Activated naive CD4-positive, alpha-beta T cell treated with Interleukin-2 at 50 U/mL for 16 hours (primary cell): ENCODE data around the gene DDX42.

ENCODE experiments used
- DNase-seq: peaks from one replicate; pipeline ENCODE4 v3.0.0-alpha.2; 2020

Gene DDX42

DNA sequence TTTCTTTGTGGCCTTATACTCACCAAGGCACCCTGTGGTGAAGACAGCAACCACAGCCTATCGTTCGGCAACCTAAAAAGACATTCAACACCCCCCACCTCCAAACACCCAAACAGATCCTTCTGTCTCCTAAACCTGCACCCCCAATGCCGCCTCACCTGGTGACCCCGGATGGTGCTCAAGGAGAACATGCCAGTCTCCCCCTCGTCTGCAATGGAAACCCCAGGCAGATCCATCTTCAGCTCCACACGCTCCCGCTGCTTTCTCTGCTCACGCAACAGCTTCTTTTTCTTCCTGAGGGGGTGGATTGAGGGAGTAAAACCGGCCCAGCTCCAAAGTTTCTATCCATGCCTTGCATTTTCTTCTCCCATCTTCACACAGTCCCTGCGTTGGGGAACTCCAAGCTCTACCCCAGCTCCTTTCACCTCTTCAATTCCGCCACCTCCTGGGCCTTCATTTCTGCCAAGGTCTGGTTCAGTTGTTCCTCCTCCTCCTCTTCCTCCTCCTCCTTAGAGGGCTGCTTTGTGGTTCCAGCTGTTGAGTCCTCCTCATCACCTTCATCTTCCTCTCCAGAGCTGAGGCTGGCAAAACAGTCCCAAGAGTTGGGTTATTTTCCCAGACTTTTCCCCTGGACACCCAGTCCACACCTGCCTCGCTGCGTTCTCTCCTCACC, 49.8 kb downstream of the DDX42 start:
- DNase-seq = no peak

- no peak for DNase-seq
Observed at GRCh38 chr17:63824362-63824761, 50.4 kb downstream of the DDX42 start.

- DNase-seq = no peak
Observed at GRCh38 chr17:63826468-63827001, 52.6 kb downstream of the DDX42 start.

- peak; percentile 97 for DNase-seq
Observed at GRCh38 chr17:63827002-63827800, 53.2 kb downstream of the DDX42 start, which contains the start of the genes FTSJ3 and PSMC5. FTSJ3 (minus strand) TSS chr17:63827663; CDS start chr17:63826902, 761 bp downstream. PSMC5 (plus strand) TSS chr17:63827431; CDS start chr17:63827491, 60 bp downstream.

DNA sequence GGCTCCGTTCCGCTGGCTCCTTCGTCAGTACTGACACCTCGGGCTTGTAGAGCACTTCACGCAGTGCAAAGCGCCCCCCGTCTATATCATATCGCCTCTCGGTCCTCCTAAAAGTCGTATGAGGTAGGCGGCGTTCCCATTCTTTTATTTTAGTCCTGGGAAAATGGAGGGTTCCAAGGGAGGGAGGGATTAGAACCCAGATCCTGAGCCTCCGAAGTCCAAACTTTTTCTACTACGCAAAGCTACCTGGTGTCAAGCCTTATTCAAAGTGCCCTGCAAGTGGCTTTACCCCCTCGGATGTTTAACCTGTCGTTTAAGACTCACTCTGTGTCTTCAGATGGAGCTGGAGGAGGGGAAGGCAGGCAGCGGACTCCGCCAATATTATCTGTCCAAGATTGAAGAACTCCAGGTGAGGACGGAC, 53.8 kb downstream of the DDX42 start:
- DNase-seq = no peak

DNA sequence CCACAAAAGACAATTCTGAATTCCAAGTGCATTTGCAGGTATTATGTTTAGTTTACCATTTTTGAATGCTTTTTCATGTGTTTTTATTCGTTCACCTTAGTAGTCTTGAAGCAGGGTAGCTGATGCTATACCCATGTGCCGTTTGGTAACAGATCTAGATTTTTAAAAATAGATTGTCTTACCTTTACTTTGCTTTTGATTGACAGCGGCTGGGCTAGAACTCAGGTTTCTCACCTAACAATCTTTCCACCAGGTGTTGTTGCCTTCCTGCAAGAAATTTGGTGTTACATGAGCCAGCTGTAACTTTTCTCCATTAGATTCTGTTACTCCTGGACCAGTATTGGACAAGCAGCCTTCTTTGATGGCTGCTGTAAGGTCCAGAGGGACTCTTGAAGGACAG, 55.0 kb downstream of the DDX42 start:
- DNase-seq = no peak

DNA sequence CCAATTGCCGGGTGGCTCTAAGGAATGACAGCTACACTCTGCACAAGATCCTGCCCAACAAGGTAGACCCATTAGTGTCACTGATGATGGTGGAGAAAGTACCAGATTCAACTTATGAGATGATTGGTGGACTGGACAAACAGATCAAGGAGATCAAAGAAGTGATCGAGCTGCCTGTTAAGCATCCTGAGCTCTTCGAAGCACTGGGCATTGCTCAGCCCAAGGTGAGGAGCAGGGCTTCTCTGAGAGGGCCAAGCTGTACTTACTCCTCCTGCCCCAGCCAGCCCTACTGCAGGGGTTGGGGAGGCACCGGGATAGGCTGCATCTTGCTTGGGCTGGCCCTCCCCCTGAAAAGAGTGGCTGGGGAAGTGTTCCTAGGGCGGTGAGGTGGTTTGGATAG, 56.3 kb downstream of the DDX42 start:
- no peak for DNase-seq

- no peak for DNase-seq
Observed at GRCh38 chr17:63830904-63831491, 57.0 kb downstream of the DDX42 start.

DNA sequence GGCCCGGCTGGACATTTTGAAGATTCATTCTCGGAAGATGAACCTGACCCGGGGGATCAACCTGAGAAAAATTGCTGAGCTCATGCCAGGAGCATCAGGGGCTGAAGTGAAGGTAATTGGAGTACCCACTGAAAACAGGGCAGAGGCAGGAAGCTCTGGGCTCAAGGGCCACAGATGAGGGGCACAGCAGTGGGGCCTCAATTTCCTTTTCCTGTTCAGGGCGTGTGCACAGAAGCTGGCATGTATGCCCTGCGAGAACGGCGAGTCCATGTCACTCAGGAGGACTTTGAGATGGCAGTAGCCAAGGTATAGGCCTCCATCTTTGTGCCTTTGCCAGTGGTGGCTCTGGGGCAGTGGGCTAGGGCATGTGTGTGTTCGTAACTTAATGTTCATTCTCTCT, 57.5 kb downstream of the DDX42 start:
- no peak for DNase-seq

GRCh38 chr17:63832014-63832413, 58.0 kb downstream of the DDX42 start:
- no peak for DNase-seq

- DNase-seq = no peak
Observed at GRCh38 chr17:63832455-63832854, 58.5 kb downstream of the DDX42 start.

- DNase-seq = no peak
Observed at GRCh38 chr17:63833026-63833740, 59.2 kb downstream of the DDX42 start.

DNA sequence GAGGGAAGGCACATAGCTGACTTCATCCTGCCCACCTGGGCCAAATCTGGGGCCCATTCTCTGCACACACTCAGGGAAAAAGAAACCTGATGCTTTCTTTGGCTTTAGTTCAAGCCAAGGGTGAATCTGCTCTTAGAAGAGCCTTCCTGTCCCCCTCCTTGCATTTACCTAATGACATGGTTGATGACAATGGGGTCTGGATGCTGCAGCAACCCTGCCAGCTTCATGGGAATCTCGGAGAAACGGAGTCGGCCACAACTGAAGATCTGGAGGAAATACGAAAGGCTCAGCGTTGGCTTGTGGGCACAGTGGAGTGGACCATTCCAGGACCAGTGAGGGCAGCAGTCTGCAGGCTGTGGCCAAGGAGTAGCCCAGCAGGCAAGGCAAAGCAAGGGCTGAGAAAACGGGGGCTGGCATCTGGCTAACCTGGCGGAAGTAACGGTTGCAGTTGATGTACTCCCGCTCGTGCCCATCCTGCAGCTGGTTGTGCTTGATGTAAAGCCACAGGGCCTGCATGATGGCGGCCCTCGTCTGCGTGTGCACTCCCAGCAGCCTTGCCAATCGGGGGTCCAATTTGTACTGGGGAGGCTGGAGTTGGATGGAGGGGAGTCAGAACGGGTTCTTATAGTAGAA, 59.9 kb downstream of the DDX42 start:
- DNase-seq = no peak

DNA sequence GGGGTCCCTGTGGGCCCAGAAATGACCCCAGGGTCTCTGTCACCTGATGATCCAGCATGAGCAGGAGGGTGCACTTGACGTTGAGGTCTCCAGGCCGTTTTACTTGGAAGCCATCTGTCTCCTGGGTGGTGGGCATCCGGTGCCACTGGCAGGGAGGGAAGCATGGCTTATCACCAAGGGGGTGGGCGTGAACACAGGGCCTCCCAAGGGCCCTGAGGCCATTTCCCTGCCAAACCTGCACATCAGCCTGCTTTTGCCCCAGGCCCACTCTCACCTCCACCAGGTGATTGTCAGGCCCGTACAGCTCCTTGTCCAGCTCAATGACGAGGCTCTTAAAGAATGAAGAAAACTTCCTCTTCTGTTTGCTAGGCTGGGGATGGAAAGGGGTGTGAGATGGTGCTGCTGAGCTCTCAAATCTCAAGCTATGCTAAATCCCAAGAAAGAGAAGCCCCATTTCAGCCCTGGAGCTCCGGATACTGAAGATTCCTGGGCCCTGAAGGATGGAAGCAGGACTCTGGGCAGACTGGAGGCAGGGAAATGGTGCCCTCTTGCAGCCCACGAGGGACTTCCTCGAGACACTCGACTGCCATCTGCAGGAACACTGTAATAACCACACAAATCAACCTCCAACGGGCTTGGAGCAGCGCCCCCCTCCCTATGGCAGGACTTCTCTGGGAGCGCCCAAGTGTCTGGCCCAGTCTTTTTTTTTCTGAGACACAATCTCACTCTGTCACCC, 60.6 kb downstream of the DDX42 start:
- DNase-seq = peak; percentile 71

GRCh38 chr17:63835167-63835720, 61.3 kb downstream of the DDX42 start:
- no peak for DNase-seq

DNA sequence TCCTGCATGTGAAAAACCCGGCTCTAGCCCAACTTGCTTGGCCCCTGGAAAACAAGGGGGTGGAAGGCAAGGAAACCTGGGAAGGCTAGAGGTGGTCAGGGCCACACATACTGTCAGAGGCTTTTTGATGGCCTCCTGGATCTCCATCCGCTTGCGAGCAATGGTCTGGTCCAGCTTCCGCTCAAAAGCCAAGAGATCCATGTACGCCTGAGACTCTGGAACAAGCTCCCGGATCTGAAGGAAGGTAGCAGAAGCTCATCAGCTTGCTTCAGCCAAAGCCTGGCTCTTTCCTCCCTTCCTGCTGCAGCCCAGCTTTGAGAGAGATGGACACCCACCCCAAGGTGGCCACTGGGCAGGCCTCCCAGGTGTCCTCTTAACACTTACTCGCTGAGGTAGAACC, 62.8 kb downstream of the DDX42 start:
- no peak for DNase-seq

- no peak for DNase-seq
Observed at GRCh38 chr17:63837480-63837879, 63.5 kb downstream of the DDX42 start.

DNA sequence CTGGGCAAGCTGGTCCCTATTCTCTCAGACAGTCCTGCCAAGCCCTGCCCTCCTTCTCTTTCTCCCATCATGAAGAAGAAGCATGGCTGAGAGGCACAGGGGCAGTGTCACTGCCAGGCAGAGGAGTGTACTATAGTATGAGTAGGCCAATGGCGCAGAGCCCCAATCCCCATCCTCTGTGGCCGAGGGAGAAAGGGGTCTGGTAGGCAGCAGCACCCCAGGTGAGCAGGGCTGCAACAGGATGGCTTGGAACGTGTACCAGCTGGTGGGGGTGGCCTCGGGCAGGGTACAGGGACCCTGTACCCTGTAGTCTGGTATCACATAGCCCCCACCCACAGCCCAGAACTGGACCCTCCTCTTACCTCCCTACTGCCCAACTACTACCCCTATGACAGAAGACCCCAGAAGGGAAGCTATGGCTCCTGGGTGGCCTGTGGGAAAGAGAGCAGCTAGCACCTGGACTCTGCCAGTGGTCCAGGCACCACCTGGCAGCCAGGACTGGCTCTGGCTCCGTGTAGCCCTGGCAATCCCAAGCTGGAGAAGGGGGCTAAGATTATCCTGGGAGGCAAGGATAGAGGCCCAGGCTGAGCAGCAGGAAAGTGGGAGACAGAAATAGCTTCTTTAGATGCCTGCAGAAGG, 64.1 kb downstream of the DDX42 start:
- no peak for DNase-seq

DNA sequence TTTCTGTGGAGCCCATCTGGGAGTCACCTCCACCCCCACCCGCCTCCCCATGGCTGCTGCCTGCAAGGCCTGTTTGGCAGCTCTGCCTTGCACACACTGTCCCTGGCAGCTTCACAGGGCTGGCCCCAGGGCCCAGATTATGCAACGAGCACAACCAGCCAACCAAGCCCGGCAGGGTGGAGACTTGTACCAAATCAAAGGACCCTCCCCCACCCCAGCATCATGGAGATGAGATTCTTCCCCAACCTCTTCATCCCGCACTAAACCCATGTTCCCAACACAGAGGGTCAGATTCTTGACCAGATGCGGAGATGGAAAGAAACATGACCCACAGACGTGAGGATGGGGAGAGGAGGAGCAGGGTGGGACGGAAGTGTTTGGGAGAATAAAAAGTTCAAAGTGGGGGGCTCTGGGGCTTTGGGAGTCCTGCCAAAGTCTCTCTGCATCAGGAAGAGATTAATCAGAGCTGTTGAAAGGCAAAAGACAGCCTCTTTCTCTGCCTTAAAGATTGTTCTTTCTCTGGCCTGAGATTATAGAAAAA, 64.7 kb downstream of the DDX42 start:
- no peak for DNase-seq

DNA sequence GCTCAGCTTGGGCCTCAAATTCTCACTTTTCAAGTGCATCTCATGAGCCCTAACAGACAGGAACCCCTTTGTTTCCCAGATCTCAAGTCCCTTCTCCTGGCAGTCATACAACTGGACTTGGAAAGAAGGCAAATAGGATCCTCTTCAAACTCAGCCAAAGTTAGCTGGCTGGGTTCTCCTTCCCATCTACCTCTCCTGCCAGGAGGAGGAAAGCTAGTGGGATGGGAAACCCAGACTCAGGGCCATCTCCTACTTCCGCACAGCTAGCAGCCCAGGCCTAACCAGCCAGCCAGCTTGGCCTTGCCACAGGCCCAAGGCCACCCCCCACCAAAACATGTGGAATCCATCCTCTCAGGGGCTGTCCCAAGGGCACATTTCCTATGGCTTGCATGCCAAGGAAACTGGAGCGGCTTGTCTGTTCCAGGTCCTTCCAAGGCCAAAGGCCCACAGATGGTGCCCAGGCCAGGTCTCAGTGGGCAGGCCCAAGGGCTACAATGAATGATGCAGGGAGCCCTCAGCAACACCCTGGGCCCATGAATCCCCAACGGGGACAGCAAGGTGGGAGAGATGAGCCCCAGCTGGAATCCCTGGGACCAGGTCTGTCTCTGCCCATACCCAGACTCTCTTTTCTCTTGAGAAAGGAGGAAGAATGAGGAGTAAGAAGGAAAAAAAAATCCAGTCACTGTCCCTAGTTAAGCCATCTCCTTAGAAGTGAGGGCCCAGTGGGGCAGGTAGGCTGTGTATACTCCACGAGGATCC, 66.8 kb downstream of the DDX42 start:
- no peak for DNase-seq
